ENCODE data around the gene PCDHGB3. TPM values are rescaled to one million over a fixed set of nuclear protein-coding genes. Genes with fewer than 3 reads are reported as not detected.

Gene PCDHGB3
- total and polyA plus RNA-seq, 9 of the 15 experiments (the other 6 are each of a cell fraction or from before 2014, with no cell fraction given) = 0.05 to 0.19 (median 0.11) TPM; not detected in 2

DNA sequence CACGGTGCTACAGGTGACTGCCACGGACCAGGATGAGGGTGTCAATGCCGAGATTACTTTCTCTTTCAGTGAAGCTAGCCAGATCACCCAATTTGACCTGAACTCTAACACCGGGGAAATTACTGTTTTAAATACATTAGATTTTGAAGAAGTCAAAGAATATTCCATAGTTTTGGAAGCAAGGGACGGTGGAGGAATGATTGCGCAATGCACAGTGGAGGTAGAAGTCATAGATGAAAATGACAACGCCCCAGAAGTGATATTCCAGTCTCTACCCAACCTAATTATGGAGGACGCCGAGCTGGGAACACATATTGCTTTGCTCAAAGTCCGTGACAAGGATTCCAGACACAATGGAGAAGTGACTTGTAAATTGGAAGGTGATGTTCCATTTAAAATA is 18.6 kb downstream of the PCDHGB3 start:
- H2AFZ ChIP-seq (ENCODE audit: low read depth, low read length) = no peak overlapping the region
- no TSS peak for BruUV-seq (replicated peaks)
- intact Hi-C loops (cut with micrococcal nuclease) = no loop called here

More for the DNA sequence above, 18.6 kb downstream of the PCDHGB3 start:
- in situ Hi-C loops (cut with MboI) = no loop called here
- FAIRE-seq (no peak), ATAC-seq (no peak), DNase-seq (ENCODE audit: extremely low read depth in 1 of 4, low spot score in 3 of 4) (no peak)
- CTCF ChIA-PET (ENCODE audit: low intra/inter-chr PET ratio) = no interaction called here
- no peak overlapping the region for H3K4me3 ChIP-seq
- H3K9me1 ChIP-seq (ENCODE audit: control insufficient read depth, insufficient read depth, low read length) = no peaks in the 10 kb centered on the region
- peaks cover 0 to 10% of the 10 kb centered on the region in 2 experiments; a peak in 1 of 5 replicates for H3K4me1 ChIP-seq (replicated peaks in 1 of 2; ENCODE audit: control insufficient read depth in 2 of 2, insufficient read depth in 2 of 2, low read length in 2 of 2)
- H3K27ac ChIP-seq (ENCODE audit: extremely low read depth, low read depth, low read length) = no peak overlapping the region
- POLR2A ChIA-PET = no interaction called here
- H3K27me3 ChIP-seq (ENCODE audit: control insufficient read depth in 2 of 2, insufficient read depth in 2 of 2, low read length in 2 of 2) = peaks cover 3 to 33% of the 10 kb centered on the region in 2 experiments; a peak in 3 of 5 replicates
- 2% methylated on average over 10 of the region's 10 CpGs for WGBS (ENCODE audit: insufficient coverage, low coverage, missing lambda C conversion rate)
- H3K4me2 ChIP-seq (ENCODE audit: insufficient read depth, low read length) = no peak overlapping the region
- TF ChIP-seq CEBPG (CRISPR knock-in tag; IDR thresholded peaks at IDR 0.05) = no peak
- peak; percentile 35 to 94; a peak in 3 of 4 replicates for TF ChIP-seq CEBPG (tag; conservative IDR thresholded peaks at IDR 0.05 in 1 of 2, IDR thresholded peaks at IDR 0.05 in 1 of 2)
- peak; percentile 87 for TF ChIP-seq CEBPB (tag; IDR thresholded peaks at IDR 0.05)
- TF ChIP-seq CTCF (IDR thresholded peaks at IDR 0.05 in 2 of 3, conservative IDR thresholded peaks at IDR 0.05 in 1 of 3; ENCODE audit: insufficient read depth in 2 of 3, low read depth in 1 of 3, low read length in 3 of 3) = no peak
- no peaks in the 10 kb centered on the region for H3K79me2 ChIP-seq (ENCODE audit: control insufficient read depth, insufficient read depth, low read length)
- no peak overlapping the region for H3K9ac ChIP-seq (ENCODE audit: insufficient read depth in 1 of 2, low read depth in 2 of 2, low read length in 2 of 2)
- no peaks in the 10 kb centered on the region for H3K9me3 ChIP-seq (replicated peaks; ENCODE audit: control insufficient read depth, insufficient read depth, low read depth, low read length)
- H3K36me3 ChIP-seq (ENCODE audit: control insufficient read depth, insufficient read depth, low read length) = no peaks in the 10 kb centered on the region
- H4K20me1 ChIP-seq (replicated peaks; ENCODE audit: control insufficient read depth, insufficient read depth, low read length) = no peaks in the 10 kb centered on the region

Measured in K562 (cell line).